Stimulated activated CD4-positive, alpha-beta T cell treated with anti-CD3 and anti-CD28 coated beads, Interleukin-12 subunit alpha, Interleukin-12 subunit beta, amount 100 ng/mL, for 4 hours (primary cell): ENCODE measurements around the gene GLRX5.
"Not testable (repeated sequence)": the region's sequence is repeated elsewhere in the genome, so short reads cannot be mapped to it uniquely, and the experiment has no call there.

Experiments
- DNase-seq: peaks from one replicate; pipeline ENCODE4 v3.0.0-alpha.2; 2020

Gene GLRX5

GRCh38 chr14:95562892-95563685, 28.2 kb downstream of the GLRX5 start:
- DNase-seq = no peak

- DNase-seq = no peak
Observed at GRCh38 chr14:95564060-95564459, 29.2 kb downstream of the GLRX5 start.

GRCh38 chr14:95569440-95569839, 34.6 kb downstream of the GLRX5 start:
- DNase-seq = no peak

- DNase-seq = no peak
Observed at GRCh38 chr14:95573313-95573712, 38.5 kb downstream of the GLRX5 start.

GRCh38 chr14:95575840-95576473, 41.1 kb downstream of the GLRX5 start:
- no peak for DNase-seq

- no peak for DNase-seq
Observed at GRCh38 chr14:95577067-95577800, 42.4 kb downstream of the GLRX5 start.

- no peak for DNase-seq
Observed at GRCh38 chr14:95577870-95578269, 43.0 kb downstream of the GLRX5 start.

- not testable (repeated sequence) for DNase-seq
Observed at GRCh38 chr14:95583836-95584617, 49.2 kb downstream of the GLRX5 start.

- no peak for DNase-seq
Observed at GRCh38 chr14:95585953-95586620, 51.2 kb downstream of the GLRX5 start.

GRCh38 chr14:95591182-95591581, 56.3 kb downstream of the GLRX5 start:
- DNase-seq = not testable (repeated sequence)
